HFF-Myc (cell line): ENCODE data around the gene LCOR.

Experiments used
- DNase-seq: peaks from one replicate; pipeline ENCODE4 v3.0.0-alpha.2; 2011; ENCODE audit warnings: low read depth; ENCODE audit errors: extremely low read depth
- H3K4me3 ChIP-seq: replicated peaks from 2 replicates; pipeline ENCODE4 v1.5.1; 2011; ENCODE audit warnings: low read depth, mild to moderate bottlenecking, control low read depth, low read length
- CTCF ChIP-seq: IDR thresholded peaks from 2 replicates; pipeline ENCODE4 v1.5.1; 2012; ENCODE audit warnings: mild to moderate bottlenecking, low read depth, low read length, control low read depth; ENCODE audit errors: missing control alignments

The LCOR gene

GRCh38 chr10:96858706-96859050 is 26.6 kb downstream of the LCOR start:
- no peak overlapping the region for H3K4me3 ChIP-seq
- TF ChIP-seq CTCF: no peak
- no peak for DNase-seq

GRCh38 chr10:96860631-96861277 is 28.7 kb downstream of the LCOR start:
- DNase-seq: no peak
- no peak overlapping the region for H3K4me3 ChIP-seq
- no peak for TF ChIP-seq CTCF

GRCh38 chr10:96863922-96864543 is 31.9 kb downstream of the LCOR start:
- DNase-seq: no peak
- TF ChIP-seq CTCF: no peak
- no peak overlapping the region for H3K4me3 ChIP-seq

- no peak for DNase-seq
- no peak for TF ChIP-seq CTCF
- H3K4me3 ChIP-seq: no peak overlapping the region
Observed at GRCh38 chr10:96873086-96873485, 41.0 kb downstream of the LCOR start.

GRCh38 chr10:96873756-96874467 is 41.8 kb downstream of the LCOR start:
- TF ChIP-seq CTCF: no peak
- no peak for DNase-seq
- no peak overlapping the region for H3K4me3 ChIP-seq

GRCh38 chr10:96878057-96878456 is 46.0 kb downstream of the LCOR start:
- no peak for DNase-seq
- no peak overlapping the region for H3K4me3 ChIP-seq
- no peak for TF ChIP-seq CTCF
